HepG2 (cell line): Measurements from ENCODE around the gene PLLP. TPM values are rescaled to one million over a fixed set of nuclear protein-coding genes. Genes with fewer than 3 reads are reported as not detected.
A peak's percentile ranks its signal among the peaks of the same experiment; 100 is the strongest.

Experiments
- FOXK2 ChIP-seq: fragments of 450-650 bp; IDR thresholded peaks from 2 replicates; pipeline ENCODE4 v1.6.1; 2016
- HOXA9 ChIP-seq: sonication (generic); formaldehyde crosslinking; IDR thresholded peaks from 2 replicates; pipeline ENCODE4 v1.8.1; 2022; ENCODE audit warnings: missing genetic modification reagents, mild to moderate bottlenecking, moderate library complexity, borderline replicate concordance
- NFYC ChIP-seq: IDR thresholded peaks from 2 replicates; pipeline ENCODE4 v1.6.1; 2016; ENCODE audit warnings: missing genetic modification reagents, missing compliant biosample characterization
- NR2F6 ChIP-seq, 2 experiments: IDR thresholded peaks; 2 replicates each; pipeline ENCODE4 v1.6.1; 2016; ENCODE audit warnings: antibody characterized with exemption in 1 of 2, mild to moderate bottlenecking in 1 of 2
- SYNCRIP ChIP-seq: fragments of 200-400 bp; formaldehyde crosslinking; IDR thresholded peaks from 2 replicates; pipeline ENCODE4 v1.6.1; 2018; ENCODE audit warnings: mild to moderate bottlenecking, low read depth, low read length; ENCODE audit not compliant: insufficient read depth
- ZEB1 ChIP-seq: IDR thresholded peaks from 2 replicates; pipeline ENCODE4 v1.6.1; 2012; ENCODE audit warnings: mild to moderate bottlenecking, low read depth, inconsistent platforms; ENCODE audit not compliant: insufficient replicate concordance
- ZNF207 ChIP-seq: fragments of 450-650 bp; IDR thresholded peaks from 2 replicates; pipeline ENCODE4 v1.6.1; 2016; ENCODE audit warnings: antibody characterized with exemption, borderline replicate concordance
- ZNF235 ChIP-seq: sonication (generic); formaldehyde crosslinking; IDR thresholded peaks from 2 replicates; pipeline ENCODE4 v1.8.1; 2023; ENCODE audit warnings: mild to moderate bottlenecking, missing genetic modification reagents, borderline replicate concordance
- ZNF3 ChIP-seq: IDR thresholded peaks from 2 replicates; pipeline ENCODE4 v1.7.0; 2017; ENCODE audit warnings: inconsistent platforms
- ZNF484 ChIP-seq: sonication (generic); formaldehyde crosslinking; IDR thresholded peaks from 2 replicates; pipeline ENCODE4 v1.5.1; 2020; ENCODE audit warnings: mild to moderate bottlenecking, low read depth, missing genetic modification reagents, borderline replicate concordance
- ZNF607 ChIP-seq: sonication (generic); formaldehyde crosslinking; IDR thresholded peaks from 2 replicates; pipeline ENCODE4 v1.5.1; 2020; ENCODE audit warnings: missing genetic modification reagents, mild to moderate bottlenecking, borderline replicate concordance
- ZNF839 ChIP-seq: sonication (generic); formaldehyde crosslinking; IDR thresholded peaks from 2 replicates; pipeline ENCODE4 v1.4.0; 2020; ENCODE audit warnings: missing genetic modification reagents, mild to moderate bottlenecking, borderline replicate concordance
- ZNF878 ChIP-seq: sonication (generic); formaldehyde crosslinking; IDR thresholded peaks from 2 replicates; pipeline ENCODE4 v1.8.1; 2023; ENCODE audit warnings: mild to moderate bottlenecking, missing genetic modification reagents, moderate library complexity
- polyA plus RNA-seq, 8 experiments: library from polyadenylated mRNA; depleted of rRNA in 3 of 8; stranded (reverse) in 7 of 8; unstranded in 1 of 8; fragments of >200 nt; fragmentation: Illumina TruSeq in 4 of 8; extraction: Trizol in 4 of 8; gene quantifications; 2 replicates each; pipeline versions ENCODE4 v1.2.1 to v1.2.3, GENCODE V29; 2011 to 2016; ENCODE audit warnings: low read depth in 4 of 8, missing spikeins in 1 of 8, mixed read lengths in 1 of 8; ENCODE audit not compliant: insufficient read depth in 1 of 8
- total RNA-seq, 5 experiments: library from RNA; depleted of rRNA; stranded (reverse); fragments of >200 nt; fragmentation: Illumina TruSeq; extraction: Trizol; gene quantifications; 2 replicates each; pipeline ENCODE4 v1.2.3, GENCODE V29; 2016; ENCODE audit warnings: low read depth in 1 of 5
- TF ChIP-seq, protein P1 (sequence below), 2 experiments: sonication (generic) in 1 of 2; formaldehyde crosslinking in 1 of 2; IDR thresholded peaks; 2 replicates each; pipeline versions ENCODE4 v1.4.0 to v1.6.1; 2016 to 2020; ENCODE audit warnings: borderline replicate concordance in 1 of 2, low read depth in 1 of 2, mild to moderate bottlenecking in 1 of 2, missing genetic modification reagents in 1 of 2
- TF ChIP-seq, protein P2 (sequence below): sonication (generic); formaldehyde crosslinking; IDR thresholded peaks from 2 replicates; pipeline ENCODE4 v1.9.0; 2021; ENCODE audit warnings: mild to moderate bottlenecking, missing genetic modification reagents
- TF ChIP-seq, protein P3 (sequence below): sonication (generic); formaldehyde crosslinking; IDR thresholded peaks from 2 replicates; pipeline ENCODE4 v1.4.0; 2020; ENCODE audit warnings: low read depth, mild to moderate bottlenecking, missing genetic modification reagents

Gene PLLP
- total and polyA plus RNA-seq, 2 of the 13 experiments (the other 11 are each of a cell fraction or from before 2014, with no cell fraction given), result 60.6 to 127 TPM

DNA sequence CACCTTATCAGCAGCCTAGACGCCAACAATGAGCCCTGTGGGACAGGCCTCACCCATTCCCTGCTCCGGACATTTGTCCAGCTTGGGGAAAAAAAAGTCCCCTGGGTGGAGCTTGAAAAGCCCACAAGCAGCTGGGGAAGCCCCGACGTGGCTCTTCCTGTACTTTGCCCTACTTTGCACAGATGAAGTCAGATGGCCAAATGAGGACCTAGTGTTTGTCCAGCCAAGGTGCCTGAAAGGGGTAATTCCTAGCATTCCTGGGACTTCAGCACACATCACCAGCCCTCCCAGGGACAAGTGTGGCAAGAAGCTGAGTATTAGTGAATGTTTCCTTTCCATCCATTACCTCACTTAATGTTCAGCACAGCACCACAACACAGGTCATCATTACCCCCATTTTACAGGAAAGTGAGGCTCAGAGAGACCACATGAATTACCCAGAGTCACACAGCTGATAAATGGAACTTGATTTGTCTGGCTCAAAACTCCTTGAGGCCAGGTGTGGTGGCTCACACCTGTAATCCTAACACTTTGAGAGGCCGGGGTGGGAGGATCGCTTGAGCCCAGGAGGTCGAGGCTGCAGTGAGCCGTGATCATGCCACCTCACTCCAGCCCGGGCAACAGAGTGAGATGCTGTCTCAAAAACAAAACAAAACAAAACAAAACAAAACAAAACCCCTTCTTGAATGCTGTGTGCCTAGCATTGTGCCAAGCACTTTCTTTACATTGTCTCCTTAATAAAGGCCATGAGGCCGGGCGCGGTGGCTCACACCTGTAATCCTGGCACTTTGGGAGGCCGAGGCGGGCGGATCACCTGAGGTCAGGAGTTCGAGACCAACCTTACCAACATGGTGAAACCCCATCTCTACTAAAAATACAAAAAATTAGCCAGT lies 19.9 kb upstream of the PLLP start (continued):
- TF ChIP-seq, protein P1, sequence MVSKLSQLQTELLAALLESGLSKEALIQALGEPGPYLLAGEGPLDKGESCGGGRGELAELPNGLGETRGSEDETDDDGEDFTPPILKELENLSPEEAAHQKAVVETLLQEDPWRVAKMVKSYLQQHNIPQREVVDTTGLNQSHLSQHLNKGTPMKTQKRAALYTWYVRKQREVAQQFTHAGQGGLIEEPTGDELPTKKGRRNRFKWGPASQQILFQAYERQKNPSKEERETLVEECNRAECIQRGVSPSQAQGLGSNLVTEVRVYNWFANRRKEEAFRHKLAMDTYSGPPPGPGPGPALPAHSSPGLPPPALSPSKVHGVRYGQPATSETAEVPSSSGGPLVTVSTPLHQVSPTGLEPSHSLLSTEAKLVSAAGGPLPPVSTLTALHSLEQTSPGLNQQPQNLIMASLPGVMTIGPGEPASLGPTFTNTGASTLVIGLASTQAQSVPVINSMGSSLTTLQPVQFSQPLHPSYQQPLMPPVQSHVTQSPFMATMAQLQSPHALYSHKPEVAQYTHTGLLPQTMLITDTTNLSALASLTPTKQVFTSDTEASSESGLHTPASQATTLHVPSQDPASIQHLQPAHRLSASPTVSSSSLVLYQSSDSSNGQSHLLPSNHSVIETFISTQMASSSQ (IDR thresholded peaks at IDR 0.05; ENCODE audit: low read depth), result peak; percentile 55; the same call in 1 of the 2 replicates
- TF ChIP-seq, protein P1 (CRISPR knock-in tag; IDR thresholded peaks at IDR 0.05; ENCODE audit: borderline replicate concordance), result peak; percentile 79
- peak; percentile 79 for TF ChIP-seq ZEB1
- no peak for TF ChIP-seq HOXA9 (CRISPR knock-in tag)
- peak; percentile 79; the same call in 1 of the 2 replicates for TF ChIP-seq ZNF878 (CRISPR knock-in tag)
- TF ChIP-seq SYNCRIP, result no peak
- TF ChIP-seq, protein P2, sequence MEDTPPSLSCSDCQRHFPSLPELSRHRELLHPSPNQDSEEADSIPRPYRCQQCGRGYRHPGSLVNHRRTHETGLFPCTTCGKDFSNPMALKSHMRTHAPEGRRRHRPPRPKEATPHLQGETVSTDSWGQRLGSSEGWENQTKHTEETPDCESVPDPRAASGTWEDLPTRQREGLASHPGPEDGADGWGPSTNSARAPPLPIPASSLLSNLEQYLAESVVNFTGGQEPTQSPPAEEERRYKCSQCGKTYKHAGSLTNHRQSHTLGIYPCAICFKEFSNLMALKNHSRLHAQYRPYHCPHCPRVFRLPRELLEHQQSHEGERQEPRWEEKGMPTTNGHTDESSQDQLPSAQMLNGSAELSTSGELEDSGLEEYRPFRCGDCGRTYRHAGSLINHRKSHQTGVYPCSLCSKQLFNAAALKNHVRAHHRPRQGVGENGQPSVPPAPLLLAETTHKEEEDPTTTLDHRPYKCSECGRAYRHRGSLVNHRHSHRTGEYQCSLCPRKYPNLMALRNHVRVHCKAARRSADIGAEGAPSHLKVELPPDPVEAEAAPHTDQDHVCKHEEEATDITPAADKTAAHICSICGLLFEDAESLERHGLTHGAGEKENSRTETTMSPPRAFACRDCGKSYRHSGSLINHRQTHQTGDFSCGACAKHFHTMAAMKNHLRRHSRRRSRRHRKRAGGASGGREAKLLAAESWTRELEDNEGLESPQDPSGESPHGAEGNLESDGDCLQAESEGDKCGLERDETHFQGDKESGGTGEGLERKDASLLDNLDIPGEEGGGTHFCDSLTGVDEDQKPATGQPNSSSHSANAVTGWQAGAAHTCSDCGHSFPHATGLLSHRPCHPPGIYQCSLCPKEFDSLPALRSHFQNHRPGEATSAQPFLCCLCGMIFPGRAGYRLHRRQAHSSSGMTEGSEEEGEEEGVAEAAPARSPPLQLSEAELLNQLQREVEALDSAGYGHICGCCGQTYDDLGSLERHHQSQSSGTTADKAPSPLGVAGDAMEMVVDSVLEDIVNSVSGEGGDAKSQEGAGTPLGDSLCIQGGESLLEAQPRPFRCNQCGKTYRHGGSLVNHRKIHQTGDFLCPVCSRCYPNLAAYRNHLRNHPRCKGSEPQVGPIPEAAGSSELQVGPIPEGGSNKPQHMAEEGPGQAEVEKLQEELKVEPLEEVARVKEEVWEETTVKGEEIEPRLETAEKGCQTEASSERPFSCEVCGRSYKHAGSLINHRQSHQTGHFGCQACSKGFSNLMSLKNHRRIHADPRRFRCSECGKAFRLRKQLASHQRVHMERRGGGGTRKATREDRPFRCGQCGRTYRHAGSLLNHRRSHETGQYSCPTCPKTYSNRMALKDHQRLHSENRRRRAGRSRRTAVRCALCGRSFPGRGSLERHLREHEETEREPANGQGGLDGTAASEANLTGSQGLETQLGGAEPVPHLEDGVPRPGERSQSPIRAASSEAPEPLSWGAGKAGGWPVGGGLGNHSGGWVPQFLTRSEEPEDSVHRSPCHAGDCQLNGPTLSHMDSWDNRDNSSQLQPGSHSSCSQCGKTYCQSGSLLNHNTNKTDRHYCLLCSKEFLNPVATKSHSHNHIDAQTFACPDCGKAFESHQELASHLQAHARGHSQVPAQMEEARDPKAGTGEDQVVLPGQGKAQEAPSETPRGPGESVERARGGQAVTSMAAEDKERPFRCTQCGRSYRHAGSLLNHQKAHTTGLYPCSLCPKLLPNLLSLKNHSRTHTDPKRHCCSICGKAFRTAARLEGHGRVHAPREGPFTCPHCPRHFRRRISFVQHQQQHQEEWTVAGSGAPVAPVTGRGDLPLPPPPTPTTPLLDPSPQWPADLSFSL (CRISPR knock-in tag), result no peak
- TF ChIP-seq ZNF3 (CRISPR knock-in tag), result peak; percentile 87
- no peak for TF ChIP-seq ZNF484 (CRISPR knock-in tag)
- TF ChIP-seq FOXK2, result peak; percentile 35; the same call in 1 of the 2 replicates
- TF ChIP-seq ZNF839 (CRISPR knock-in tag), result 0 out of 2 replicates have a peak, but pooled peaks have one; percentile 5
- TF ChIP-seq, protein P3, sequence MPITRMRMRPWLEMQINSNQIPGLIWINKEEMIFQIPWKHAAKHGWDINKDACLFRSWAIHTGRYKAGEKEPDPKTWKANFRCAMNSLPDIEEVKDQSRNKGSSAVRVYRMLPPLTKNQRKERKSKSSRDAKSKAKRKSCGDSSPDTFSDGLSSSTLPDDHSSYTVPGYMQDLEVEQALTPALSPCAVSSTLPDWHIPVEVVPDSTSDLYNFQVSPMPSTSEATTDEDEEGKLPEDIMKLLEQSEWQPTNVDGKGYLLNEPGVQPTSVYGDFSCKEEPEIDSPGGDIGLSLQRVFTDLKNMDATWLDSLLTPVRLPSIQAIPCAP (CRISPR knock-in tag), result no peak
- no peak for TF ChIP-seq ZNF235 (CRISPR knock-in tag)
- TF ChIP-seq ZNF207, result no peak
- no peak for TF ChIP-seq NFYC (CRISPR knock-in tag)
- TF ChIP-seq NR2F6 (IDR thresholded peaks at IDR 0.05), result peak; percentile 65
- TF ChIP-seq NR2F6 (CRISPR knock-in tag; IDR thresholded peaks at IDR 0.05), result peak; percentile 82
- TF ChIP-seq ZNF607, result no peak; the same call in 1 of the 2 replicates
